Right lung (tissue), 5 donors: ENCODE data around the gene TMEM212. TPM values are rescaled to one million over a fixed set of nuclear protein-coding genes. Genes with fewer than 3 reads are reported as not detected.

ENCODE experiments used
- DNase-seq, 2 donors: peaks; one replicate each; pipeline ENCODE4 v3.0.0-alpha.2; 2013
- polyA plus RNA-seq, 5 donors: library from polyadenylated mRNA; unstranded; fragments of 120-200 nt; gene quantifications; one replicate each; pipeline versions ENCODE4 v1.2.1 to v1.2.3, GENCODE V29; 2013; ENCODE audit warnings: inconsistent platforms in 1 of 5, low replicate concordance in 1 of 5; ENCODE audit not compliant: insufficient read length in 5 of 5, insufficient read depth in 1 of 5

The TMEM212 gene
- polyA plus RNA-seq, 5 donors: 0.80 to 4.7 (median 2.6) TPM

- DNase-seq: no peak
These were observed 9.2 kb upstream of the TMEM212 start for GRCh38 chr3:171833789-171834460.

GRCh38 chr3:171834461-171834801 is 8.7 kb upstream of the TMEM212 start:
- DNase-seq: no peak

GRCh38 chr3:171835116-171835515 is 8.0 kb upstream of the TMEM212 start:
- DNase-seq: no peak

GRCh38 chr3:171835613-171836012 is 7.5 kb upstream of the TMEM212 start:
- no peak for DNase-seq

- no peak for DNase-seq
These were observed 6.3 kb upstream of the TMEM212 start for GRCh38 chr3:171836855-171837254.

GRCh38 chr3:171837698-171838097 is 5.5 kb upstream of the TMEM212 start:
- no peak for DNase-seq

- no peak for DNase-seq
These were observed 4.9 kb upstream of the TMEM212 start for GRCh38 chr3:171838218-171838720.

- no peak for DNase-seq
These were observed 3.9 kb upstream of the TMEM212 start for GRCh38 chr3:171839270-171839669.

GRCh38 chr3:171840445-171840810 is 2.7 kb upstream of the TMEM212 start:
- DNase-seq: no peak

GRCh38 chr3:171840811-171841619 is 2.1 kb upstream of the TMEM212 start:
- DNase-seq: no peak

GRCh38 chr3:171841620-171842000 is 1.5 kb upstream of the TMEM212 start:
- no peak for DNase-seq

GRCh38 chr3:171844873-171845272 is 1.7 kb downstream of the TMEM212 start:
- no peak for DNase-seq

GRCh38 chr3:171845481-171846284 is 2.5 kb downstream of the TMEM212 start:
- DNase-seq: no peak

- DNase-seq: no peak
These were observed 3.4 kb downstream of the TMEM212 start for GRCh38 chr3:171846597-171846996.

GRCh38 chr3:171847133-171847532 is 4.0 kb downstream of the TMEM212 start:
- DNase-seq: no peak

- DNase-seq: no peak
These were observed 4.6 kb downstream of the TMEM212 start for GRCh38 chr3:171847595-171848259.

GRCh38 chr3:171849617-171850319 is 6.6 kb downstream of the TMEM212 start:
- no peak for DNase-seq

- DNase-seq: no peak
These were observed 7.3 kb downstream of the TMEM212 start for GRCh38 chr3:171850320-171850959.

- DNase-seq: no peak
These were observed 8.0 kb downstream of the TMEM212 start for GRCh38 chr3:171850960-171851659.

GRCh38 chr3:171851660-171852058 is 8.5 kb downstream of the TMEM212 start:
- DNase-seq: no peak
